HEK293 (cell line): ENCODE data around the gene ARMC8.

ENCODE experiments used
- CTCF ChIA-PET: fragments of 350-600 bp; formaldehyde crosslinking; extraction: SDS; loops from one replicate; lab custom pipeline; 2021; ENCODE audit warnings: antibody characterized with exemption; lab: Yijun Ruan, JAX
- POLR2A ChIA-PET: fragments of 300-600 bp; formaldehyde crosslinking; extraction: SDS; loops from one replicate; lab custom pipeline; 2020; ENCODE audit warnings: antibody characterized with exemption, inconsistent platforms; lab: Yijun Ruan, JAX
- H3K27ac ChIP-seq: fragments of 200-500 bp; sonication (Bioruptor generic); 2 replicates; pipeline ENCODE4 v1.5.1; 2014; ENCODE audit warnings: low read depth, low read length, control low read depth, inconsistent platforms; ENCODE audit errors: extremely low read depth
- H3K36me3 ChIP-seq, 2 experiments: fragments of 200-500 bp in 1 of 2; sonication (Bioruptor generic) in 1 of 2; 1 replicate in 1 of 2; 2 replicates in 1 of 2; pipeline ENCODE4 v1.5.1; 2014 to 2017; ENCODE audit warnings: inconsistent platforms in 2 of 2, low read length in 2 of 2; ENCODE audit not compliant: control insufficient read depth in 2 of 2, insufficient read depth in 1 of 2
- H3K4me1 ChIP-seq: fragments of 200-500 bp; sonication (Bioruptor generic); 2 replicates; pipeline ENCODE4 v1.5.1; 2014; ENCODE audit warnings: mild to moderate bottlenecking, low read length, inconsistent platforms; ENCODE audit not compliant: control insufficient read depth, insufficient read depth
- H3K4me3 ChIP-seq: 2 replicates; pipeline ENCODE4 v1.5.1; 2011; ENCODE audit warnings: low read depth, mild to moderate bottlenecking, control low read depth, low read length, moderate library complexity
- H3K9me3 ChIP-seq: fragments of 200-500 bp; sonication (Bioruptor generic); 2 replicates; pipeline ENCODE4 v1.5.1; 2014; ENCODE audit warnings: low read depth, low read length, inconsistent platforms; ENCODE audit not compliant: control insufficient read depth, insufficient read depth
- BCL11B ChIP-seq: fragments of 450-650 bp; formaldehyde crosslinking; IDR thresholded peaks from 2 replicates; pipeline ENCODE4 v1.5.1; 2016; ENCODE audit warnings: low read depth, missing biosample characterization, missing genetic modification characterization
- GFI1B ChIP-seq: fragments of 450-650 bp; formaldehyde crosslinking; IDR thresholded peaks from 2 replicates; pipeline ENCODE4 v1.5.1; 2016; ENCODE audit warnings: missing biosample characterization, missing genetic modification characterization
- HOXD13 ChIP-seq: sonication (generic); formaldehyde crosslinking; IDR thresholded peaks from 2 replicates; pipeline ENCODE4 v1.8.0; 2022; ENCODE audit warnings: missing genetic modification reagents, borderline replicate concordance
- WT1 ChIP-seq: fragments of 450-650 bp; formaldehyde crosslinking; IDR thresholded peaks from 2 replicates; pipeline ENCODE4 v1.5.1; 2016; ENCODE audit warnings: missing biosample characterization, missing genetic modification characterization
- ZBTB1 ChIP-seq: fragments of 450-650 bp; formaldehyde crosslinking; IDR thresholded peaks from 2 replicates; pipeline ENCODE4 v1.5.1; 2016; ENCODE audit warnings: missing biosample characterization, missing genetic modification characterization
- ZBTB48 ChIP-seq: fragments of 450-650 bp; formaldehyde crosslinking; IDR thresholded peaks from 2 replicates; pipeline ENCODE4 v1.5.1; 2016; ENCODE audit warnings: missing biosample characterization, missing genetic modification characterization
- ZFP3 ChIP-seq: fragments of 450-650 bp; formaldehyde crosslinking; IDR thresholded peaks from 2 replicates; pipeline ENCODE4 v1.5.1; 2016; ENCODE audit warnings: low read depth, missing biosample characterization, missing genetic modification characterization
- ZNF19 ChIP-seq: fragments of 450-650 bp; formaldehyde crosslinking; IDR thresholded peaks from 2 replicates; pipeline ENCODE4; 2016; ENCODE audit warnings: missing biosample characterization, missing genetic modification characterization, low read depth
- ZNF311 ChIP-seq: fragments of 450-650 bp; formaldehyde crosslinking; IDR thresholded peaks from 2 replicates; pipeline ENCODE4 v1.5.1; 2017; ENCODE audit warnings: missing biosample characterization, missing genetic modification characterization, borderline replicate concordance
- ZNF335 ChIP-seq: fragments of 450-650 bp; formaldehyde crosslinking; conservative IDR thresholded peaks from 2 replicates; pipeline ENCODE4 v1.5.1; 2016; ENCODE audit warnings: missing biosample characterization, missing genetic modification characterization
- ZNF423 ChIP-seq: fragments of 450-650 bp; formaldehyde crosslinking; IDR thresholded peaks from 2 replicates; pipeline ENCODE4 v1.5.1; 2016; ENCODE audit warnings: missing biosample characterization, missing genetic modification characterization
- ZNF624 ChIP-seq: fragments of 450-650 bp; formaldehyde crosslinking; IDR thresholded peaks from 2 replicates; pipeline ENCODE4 v1.5.1; 2017; ENCODE audit warnings: missing biosample characterization, missing genetic modification characterization
- ZNF747 ChIP-seq: fragments of 450-650 bp; formaldehyde crosslinking; IDR thresholded peaks from 2 replicates; pipeline ENCODE4 v1.5.1; 2016; ENCODE audit warnings: missing biosample characterization, missing genetic modification characterization
- ZNF791 ChIP-seq: fragments of 450-650 bp; formaldehyde crosslinking; IDR thresholded peaks from 2 replicates; pipeline ENCODE4 v1.5.1; 2016; ENCODE audit warnings: missing biosample characterization, missing genetic modification characterization
- ZNF792 ChIP-seq: fragments of 450-650 bp; formaldehyde crosslinking; IDR thresholded peaks from 2 replicates; pipeline ENCODE4 v1.5.1; 2016; ENCODE audit warnings: missing biosample characterization, missing genetic modification characterization
- TF ChIP-seq, protein P1 (sequence below): fragments of 450-650 bp; formaldehyde crosslinking; IDR thresholded peaks from 2 replicates; pipeline ENCODE4 v1.5.1; 2016; ENCODE audit warnings: missing biosample characterization, missing genetic modification characterization
- TF ChIP-seq, protein P2 (sequence below): fragments of 450-650 bp; formaldehyde crosslinking; IDR thresholded peaks from 2 replicates; pipeline ENCODE4 v1.5.1; 2017; ENCODE audit warnings: missing biosample characterization, missing genetic modification characterization

The ARMC8 gene

DNA sequence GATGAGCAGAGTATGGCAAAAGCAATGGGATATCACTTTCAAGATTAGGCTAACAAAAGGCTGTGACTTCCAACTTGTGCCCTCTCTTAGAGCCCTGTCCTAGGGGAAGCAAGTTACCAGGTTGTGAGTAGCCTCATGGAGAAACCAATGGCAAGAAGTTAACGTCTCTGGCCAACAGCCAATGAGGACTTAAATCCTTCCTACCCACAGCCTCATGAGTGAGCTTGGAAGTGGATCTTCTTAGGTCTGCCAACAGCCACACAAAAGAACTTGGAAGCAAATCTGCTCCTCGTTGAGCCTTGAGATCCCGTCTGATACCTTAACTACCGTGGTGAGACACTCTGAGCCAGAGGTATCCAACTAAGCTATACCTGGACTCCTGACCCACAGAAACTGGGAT, 136.9 kb downstream of the ARMC8 start:
- no peak for TF ChIP-seq ZNF311
- TF ChIP-seq ZNF624 (tag by site-specific recombination): no peak
- Histone ChIP-seq H3K4me1 (no peaks in the 10 kb centered on the region), H3K36me3 (no peaks in the 10 kb centered on the region), H3K27ac (no peak overlapping the region), H3K9me3 (no peaks in the 10 kb centered on the region), H3K4me3 (no peak overlapping the region)
- ChIA-PET CTCF (no interaction called here), POLR2A (no interaction called here)

DNA sequence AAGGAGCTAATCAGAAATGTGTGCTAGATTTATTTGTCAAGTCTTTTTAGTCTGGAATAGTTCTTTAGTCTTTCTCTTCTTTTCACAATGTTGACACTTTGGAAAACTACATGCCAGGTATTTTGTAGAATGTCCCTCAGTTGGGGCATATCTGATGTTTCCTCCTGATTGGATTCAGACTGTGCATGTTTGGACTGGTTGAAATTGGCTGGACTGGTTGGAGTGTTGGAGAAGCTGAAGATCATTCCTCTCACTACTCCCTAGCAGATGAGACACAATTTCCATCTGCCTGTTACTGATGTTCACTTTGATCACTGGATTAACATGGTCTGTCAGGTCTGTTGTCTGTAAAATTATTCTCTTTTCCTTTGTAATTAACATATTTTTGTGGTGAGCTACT, 138.9 kb downstream of the ARMC8 start:
- ChIA-PET CTCF (interaction anchor here (0.6 to 1.2 kb wide), 3 partner anchors 100 to 213 kb away, joined by 3 read pairs; no protein-coding TSS in a partner anchor), POLR2A (no interaction called here)
- Histone ChIP-seq H3K9me3 (no peaks in the 10 kb centered on the region), H3K36me3 (no peaks in the 10 kb centered on the region), H3K27ac (no peak overlapping the region), H3K4me1 (no peaks in the 10 kb centered on the region), H3K4me3 (no peak overlapping the region)
- no peak for TF ChIP-seq ZNF792 (tag by site-specific recombination)

DNA sequence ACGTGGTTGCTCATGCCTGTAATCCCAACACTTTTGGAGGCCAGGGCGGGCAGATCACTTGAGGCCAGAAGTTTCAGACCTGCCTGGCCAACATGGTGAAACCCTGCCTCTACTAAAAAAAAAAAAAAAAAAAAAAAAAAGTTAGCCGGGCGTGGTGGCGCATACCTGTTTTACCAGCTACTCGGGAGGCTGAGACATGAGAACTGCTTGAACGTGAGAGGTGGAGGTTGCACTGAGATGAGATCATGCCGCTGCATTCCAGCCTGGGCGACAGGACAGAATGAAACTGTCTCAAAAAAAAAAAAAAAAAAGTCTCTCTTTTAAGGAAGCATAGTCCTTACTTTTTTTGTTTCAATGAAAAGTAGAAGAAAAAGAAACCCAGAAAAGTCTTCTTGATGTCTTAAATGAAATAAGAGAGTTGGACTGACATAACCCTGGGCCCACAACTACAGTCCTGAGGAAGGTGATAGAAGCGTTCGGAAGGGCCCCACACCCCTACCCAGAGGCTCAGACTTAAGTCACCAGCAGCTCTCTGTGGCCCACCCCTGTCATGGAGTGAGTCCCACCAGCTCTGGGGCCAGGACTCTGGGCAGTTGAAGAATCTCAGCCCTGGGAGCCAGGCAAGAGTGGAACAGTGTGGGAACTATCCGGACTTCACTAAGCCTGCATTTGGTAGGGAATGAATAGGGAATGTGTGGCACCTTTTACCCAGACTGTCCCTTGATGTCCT, 139.9 kb downstream of the ARMC8 start:
- ChIA-PET POLR2A (no interaction called here), CTCF (interaction anchor here (0.5 to 1.2 kb wide), 4 partner anchors 63 to 152 kb away, joined by 3 to 4 read pairs (median 3); no protein-coding TSS in a partner anchor)
- Histone ChIP-seq H3K9me3 (no peaks in the 10 kb centered on the region), H3K4me3 (no peak overlapping the region), H3K36me3 (no peaks in the 10 kb centered on the region), H3K4me1 (no peaks in the 10 kb centered on the region), H3K27ac (no peak overlapping the region)
- TF ChIP-seq, protein P1, sequence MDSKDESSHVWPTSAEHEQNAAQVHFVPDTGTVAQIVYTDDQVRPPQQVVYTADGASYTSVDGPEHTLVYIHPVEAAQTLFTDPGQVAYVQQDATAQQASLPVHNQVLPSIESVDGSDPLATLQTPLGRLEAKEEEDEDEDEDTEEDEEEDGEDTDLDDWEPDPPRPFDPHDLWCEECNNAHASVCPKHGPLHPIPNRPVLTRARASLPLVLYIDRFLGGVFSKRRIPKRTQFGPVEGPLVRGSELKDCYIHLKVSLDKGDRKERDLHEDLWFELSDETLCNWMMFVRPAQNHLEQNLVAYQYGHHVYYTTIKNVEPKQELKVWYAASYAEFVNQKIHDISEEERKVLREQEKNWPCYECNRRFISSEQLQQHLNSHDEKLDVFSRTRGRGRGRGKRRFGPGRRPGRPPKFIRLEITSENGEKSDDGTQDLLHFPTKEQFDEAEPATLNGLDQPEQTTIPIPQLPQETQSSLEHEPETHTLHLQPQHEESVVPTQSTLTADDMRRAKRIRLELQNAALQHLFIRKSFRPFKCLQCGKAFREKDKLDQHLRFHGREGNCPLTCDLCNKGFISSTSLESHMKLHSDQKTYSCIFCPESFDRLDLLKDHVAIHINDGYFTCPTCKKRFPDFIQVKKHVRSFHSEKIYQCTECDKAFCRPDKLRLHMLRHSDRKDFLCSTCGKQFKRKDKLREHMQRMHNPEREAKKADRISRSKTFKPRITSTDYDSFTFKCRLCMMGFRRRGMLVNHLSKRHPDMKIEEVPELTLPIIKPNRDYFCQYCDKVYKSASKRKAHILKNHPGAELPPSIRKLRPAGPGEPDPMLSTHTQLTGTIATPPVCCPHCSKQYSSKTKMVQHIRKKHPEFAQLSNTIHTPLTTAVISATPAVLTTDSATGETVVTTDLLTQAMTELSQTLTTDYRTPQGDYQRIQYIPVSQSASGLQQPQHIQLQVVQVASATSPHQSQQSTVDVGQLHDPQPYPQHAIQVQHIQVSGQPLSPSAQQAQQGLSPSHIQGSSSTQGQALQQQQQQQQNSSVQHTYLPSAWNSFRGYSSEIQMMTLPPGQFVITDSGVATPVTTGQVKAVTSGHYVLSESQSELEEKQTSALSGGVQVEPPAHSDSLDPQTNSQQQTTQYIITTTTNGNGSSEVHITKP (tag by site-specific recombination): no peak
- no peak for TF ChIP-seq ZFP3 (tag by site-specific recombination)
- no peak for TF ChIP-seq HOXD13 (CRISPR knock-in tag)
- TF ChIP-seq ZBTB48: no peak
- TF ChIP-seq GFI1B (tag by site-specific recombination): no peak
- TF ChIP-seq, protein P2, sequence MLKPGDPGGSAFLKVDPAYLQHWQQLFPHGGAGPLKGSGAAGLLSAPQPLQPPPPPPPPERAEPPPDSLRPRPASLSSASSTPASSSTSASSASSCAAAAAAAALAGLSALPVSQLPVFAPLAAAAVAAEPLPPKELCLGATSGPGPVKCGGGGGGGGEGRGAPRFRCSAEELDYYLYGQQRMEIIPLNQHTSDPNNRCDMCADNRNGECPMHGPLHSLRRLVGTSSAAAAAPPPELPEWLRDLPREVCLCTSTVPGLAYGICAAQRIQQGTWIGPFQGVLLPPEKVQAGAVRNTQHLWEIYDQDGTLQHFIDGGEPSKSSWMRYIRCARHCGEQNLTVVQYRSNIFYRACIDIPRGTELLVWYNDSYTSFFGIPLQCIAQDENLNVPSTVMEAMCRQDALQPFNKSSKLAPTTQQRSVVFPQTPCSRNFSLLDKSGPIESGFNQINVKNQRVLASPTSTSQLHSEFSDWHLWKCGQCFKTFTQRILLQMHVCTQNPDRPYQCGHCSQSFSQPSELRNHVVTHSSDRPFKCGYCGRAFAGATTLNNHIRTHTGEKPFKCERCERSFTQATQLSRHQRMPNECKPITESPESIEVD: no peak
- no peak for TF ChIP-seq BCL11B
- TF ChIP-seq ZNF791: no peak
- no peak for TF ChIP-seq ZNF19 (tag by site-specific recombination)
- no peak for TF ChIP-seq ZBTB1 (tag by site-specific recombination)
- TF ChIP-seq ZNF335: no peak
- TF ChIP-seq ZNF423 (tag by site-specific recombination): no peak
- no peak for TF ChIP-seq ZNF747 (tag by site-specific recombination)
- TF ChIP-seq WT1 (tag by site-specific recombination): no peak
